ENCODE data around the gene KRTAP10-4.

DNA sequence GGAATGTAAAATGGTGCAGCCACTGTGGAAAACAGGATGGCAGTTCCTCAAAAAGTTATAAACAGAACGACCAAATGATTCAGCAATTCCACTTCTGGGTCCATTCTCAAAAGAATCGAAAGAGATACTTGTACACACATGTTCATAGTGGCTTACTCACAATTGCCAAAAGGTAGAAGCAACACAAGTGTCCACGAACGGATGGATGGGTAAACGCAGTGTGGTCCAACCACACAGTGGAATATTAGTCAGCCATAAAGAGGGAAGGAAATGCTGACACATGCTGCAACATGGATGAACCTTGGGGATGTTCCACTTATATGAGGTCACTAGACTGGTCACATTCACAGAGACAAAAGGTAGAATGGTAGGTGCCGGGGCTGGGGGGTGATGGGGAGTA is 38.8 kb upstream of the KRTAP10-4 start:
- TF ChIP-seq, protein P1, sequence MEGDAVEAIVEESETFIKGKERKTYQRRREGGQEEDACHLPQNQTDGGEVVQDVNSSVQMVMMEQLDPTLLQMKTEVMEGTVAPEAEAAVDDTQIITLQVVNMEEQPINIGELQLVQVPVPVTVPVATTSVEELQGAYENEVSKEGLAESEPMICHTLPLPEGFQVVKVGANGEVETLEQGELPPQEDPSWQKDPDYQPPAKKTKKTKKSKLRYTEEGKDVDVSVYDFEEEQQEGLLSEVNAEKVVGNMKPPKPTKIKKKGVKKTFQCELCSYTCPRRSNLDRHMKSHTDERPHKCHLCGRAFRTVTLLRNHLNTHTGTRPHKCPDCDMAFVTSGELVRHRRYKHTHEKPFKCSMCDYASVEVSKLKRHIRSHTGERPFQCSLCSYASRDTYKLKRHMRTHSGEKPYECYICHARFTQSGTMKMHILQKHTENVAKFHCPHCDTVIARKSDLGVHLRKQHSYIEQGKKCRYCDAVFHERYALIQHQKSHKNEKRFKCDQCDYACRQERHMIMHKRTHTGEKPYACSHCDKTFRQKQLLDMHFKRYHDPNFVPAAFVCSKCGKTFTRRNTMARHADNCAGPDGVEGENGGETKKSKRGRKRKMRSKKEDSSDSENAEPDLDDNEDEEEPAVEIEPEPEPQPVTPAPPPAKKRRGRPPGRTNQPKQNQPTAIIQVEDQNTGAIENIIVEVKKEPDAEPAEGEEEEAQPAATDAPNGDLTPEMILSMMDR (IDR thresholded peaks at IDR 0.05) = no peak
- TF ChIP-seq EP300 (IDR thresholded peaks at IDR 0.05) = no peak
- no peak for TF ChIP-seq POLR2AphosphoS5 (IDR thresholded peaks at IDR 0.05)
